GM18498 (cell line): ENCODE data around the gene SLC9A9.
A peak's percentile ranks its signal among the peaks of the same experiment; 100 is the strongest.
"Not testable (repeated sequence)": the region's sequence is repeated elsewhere in the genome, so short reads cannot be mapped to it uniquely, and the experiment has no call there.

Experiments
- ATAC-seq: cut with Tn5 transposase; IDR thresholded peaks from one replicate; pipeline ENCODE4 v1.9.1; 2021; ENCODE audit warnings: mild to moderate bottlenecking, moderate library complexity; ENCODE audit not compliant: unreplicated experiment

Gene SLC9A9

GRCh38 chr3:143307613-143308183, 540.6 kb downstream of the SLC9A9 start:
- no peak for ATAC-seq

DNA sequence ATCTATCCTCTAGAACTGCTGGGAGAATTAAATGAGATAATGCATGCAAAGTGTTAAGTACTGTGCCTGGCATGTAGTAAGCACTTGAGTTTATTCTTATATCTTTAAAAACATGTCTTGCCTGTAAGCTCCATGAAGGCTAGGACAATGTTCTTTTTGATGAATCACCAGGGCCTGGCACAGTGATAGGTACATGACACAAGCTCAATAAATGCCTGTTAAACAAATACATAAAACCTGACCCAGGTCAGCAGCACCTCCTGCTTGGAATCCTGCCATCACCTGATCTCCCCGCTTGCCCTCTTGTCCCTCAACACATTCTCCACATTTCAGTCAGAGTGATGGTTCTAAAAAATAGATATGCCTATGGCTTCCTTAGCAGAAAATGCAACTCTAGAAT, 541.9 kb downstream of the SLC9A9 start:
- ATAC-seq: no peak

DNA sequence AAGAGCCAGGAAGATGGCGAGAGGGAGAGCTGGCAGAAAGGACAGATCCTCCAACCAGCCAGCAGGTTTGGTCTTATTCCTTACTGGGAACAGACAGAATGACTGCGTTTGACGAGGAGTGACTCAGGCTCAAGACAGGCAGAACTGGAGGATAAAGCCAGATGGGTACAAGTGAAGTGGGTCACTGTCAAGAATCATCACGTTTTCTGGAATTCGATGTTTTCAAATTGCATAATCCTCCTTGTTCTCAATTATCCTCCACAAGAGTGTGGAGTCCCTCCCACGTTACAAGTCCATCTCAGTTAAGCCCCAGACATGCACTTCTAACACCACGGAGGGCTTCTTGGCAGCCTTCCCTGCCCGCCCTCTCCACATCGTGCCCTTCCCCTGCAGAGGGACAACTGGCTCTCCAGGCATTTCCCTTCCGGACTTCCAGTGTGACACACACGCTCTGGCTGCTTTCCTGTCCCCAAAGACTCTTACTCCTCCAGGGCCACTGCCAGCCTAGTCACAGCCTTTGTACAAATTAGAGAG, 545.6 kb downstream of the SLC9A9 start:
- ATAC-seq: no peak

DNA sequence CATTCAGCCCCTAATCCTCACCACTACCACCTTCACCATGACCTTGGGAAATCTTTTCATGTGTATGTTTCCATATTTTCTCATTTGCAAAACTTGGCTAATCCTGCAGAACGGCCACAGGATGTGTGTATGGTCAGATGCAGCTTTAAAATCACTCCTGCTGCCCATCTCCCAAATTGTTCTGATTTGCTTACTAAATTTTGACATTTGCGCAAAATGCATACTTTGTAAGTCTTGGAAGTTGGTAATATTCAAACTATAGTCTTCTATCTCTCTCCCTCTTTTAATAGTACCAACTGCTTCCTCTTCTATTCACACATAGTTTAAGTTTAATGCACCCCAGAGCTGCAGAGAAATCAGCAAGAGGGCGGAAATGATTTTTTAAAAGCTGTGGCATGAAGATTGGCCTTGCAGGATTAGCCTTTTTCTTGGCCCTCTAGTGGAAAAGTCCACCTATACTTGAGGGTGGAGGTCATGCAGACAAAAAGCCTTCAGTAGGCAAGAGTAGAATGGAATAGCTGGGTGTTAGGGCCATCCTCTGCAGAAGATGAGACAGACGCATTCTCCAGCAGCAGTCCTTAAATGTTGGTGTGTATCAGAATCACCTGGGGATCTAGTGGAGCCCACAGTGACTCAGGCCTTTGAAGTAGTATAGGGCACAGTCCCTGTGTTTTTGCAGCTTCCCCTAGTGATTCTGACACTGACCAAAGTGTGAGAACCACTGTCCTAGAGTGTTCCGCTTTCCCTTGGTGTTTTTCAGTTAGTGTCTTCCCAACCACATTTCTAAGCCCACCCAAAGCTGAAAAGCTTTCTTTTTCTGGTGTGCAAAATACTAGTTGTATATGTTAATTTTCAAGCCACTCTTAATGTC, 547.0 kb downstream of the SLC9A9 start:
- no peak for ATAC-seq

DNA sequence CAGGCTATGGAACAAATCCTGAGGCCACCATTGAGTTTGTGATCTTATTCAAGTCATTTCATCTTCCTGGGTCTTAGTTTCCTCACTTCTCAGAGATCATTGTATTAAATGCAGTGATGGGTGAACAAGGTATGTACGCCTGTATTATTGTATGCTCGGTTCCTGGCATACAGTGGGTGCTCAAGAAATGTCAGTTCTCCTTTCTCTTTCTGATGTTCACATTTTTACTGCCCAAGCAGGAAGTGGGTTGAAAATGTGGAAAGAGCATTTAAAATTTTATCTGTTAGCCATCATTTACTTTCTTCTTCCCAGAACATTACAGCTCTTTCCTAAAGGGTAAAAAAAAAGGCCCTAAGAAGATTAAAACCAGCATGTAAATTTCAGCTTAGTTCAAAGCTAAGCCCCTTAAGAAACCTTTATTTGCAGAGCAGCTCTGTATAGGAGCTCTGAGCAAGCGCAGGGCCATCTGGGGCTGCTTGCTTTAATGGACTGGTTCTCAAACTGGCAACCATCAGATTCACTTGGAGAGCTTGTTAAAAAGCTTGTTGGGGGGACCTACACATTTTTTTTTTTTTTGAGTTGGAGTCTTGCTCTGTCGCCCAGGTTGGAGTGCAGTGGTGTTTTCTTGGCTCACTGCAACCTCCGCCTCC, 549.3 kb downstream of the SLC9A9 start:
- peak; percentile 51 for ATAC-seq

DNA sequence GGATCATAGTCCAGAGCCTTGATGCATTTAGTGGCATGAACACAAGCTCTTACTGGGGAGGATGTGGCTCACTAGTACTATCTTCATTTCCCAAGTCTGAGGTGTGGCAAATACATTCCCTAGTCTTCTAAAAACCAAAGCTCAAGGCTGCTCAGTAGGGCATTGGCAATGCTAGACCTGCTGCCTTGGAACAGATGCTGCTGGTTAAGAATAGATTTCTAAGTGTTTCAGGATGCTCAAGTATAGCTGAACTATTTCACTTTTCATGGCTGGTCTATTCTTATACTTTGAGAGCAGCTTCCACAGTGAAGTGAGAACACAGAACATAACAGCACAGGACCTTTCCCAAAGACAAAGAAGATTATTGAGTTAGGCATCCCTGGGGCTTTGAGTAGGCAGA, 549.9 kb downstream of the SLC9A9 start:
- peak; percentile 49 for ATAC-seq

DNA sequence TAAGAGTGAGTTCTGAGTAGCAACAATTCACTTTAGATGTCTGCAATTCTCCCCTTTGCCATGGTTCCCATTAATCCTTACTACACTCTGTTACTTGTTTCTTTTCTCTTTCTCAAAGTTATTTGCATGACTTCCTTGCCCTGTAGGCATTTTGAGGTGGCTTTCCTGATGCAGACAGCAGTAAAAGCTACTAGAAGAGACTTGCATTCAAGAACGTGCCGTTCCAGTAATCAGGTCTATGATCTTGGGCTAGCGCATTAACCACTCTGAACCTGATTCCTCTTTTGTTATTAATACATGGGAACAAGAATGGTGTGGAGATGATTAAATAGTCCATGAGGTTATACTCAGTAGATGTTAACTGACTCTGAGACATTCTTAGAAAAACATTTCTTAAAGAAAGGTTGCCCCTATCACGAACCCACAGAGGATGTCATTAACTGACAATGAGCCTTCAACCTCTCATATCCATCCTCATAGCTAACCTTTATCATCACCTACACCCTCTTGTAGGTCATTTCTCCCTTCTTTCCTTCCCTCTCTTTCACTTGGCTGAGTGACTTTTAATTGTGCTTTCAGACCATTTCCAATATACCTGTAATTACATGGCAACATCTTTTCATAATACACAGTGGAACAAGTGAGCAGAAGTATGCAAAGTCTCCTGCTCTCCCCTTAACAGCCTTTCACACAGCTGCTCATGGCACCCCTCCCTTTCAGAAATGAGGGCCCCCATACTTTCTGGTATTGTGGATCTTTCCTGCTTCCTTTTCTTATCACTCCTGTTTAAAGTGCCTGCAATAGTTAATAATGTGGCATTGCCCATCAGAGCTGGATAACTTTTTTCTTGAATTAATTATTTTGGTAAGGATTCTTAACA, 552.8 kb downstream of the SLC9A9 start:
- ATAC-seq: no peak

DNA sequence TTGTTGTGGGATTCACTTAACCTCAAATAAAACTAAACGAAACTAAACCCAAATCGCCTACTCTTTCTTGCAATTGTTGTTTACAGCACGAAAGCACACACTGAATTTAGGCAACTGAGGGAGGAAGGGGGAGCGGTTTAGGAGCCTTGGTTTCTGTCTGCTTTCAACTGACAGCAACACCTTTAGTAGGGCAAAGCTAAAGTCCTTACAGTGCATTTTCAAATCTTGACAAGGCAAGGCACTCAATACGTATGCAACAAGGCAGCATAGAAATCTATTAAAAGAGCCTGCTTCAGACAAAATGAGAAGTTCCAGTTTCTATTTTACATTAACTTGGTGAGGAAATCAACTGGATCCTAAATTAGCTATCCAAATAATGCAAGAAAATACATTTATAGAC, 554.1 kb downstream of the SLC9A9 start:
- peak; percentile 44 for ATAC-seq

- no peak for ATAC-seq
Measured at GRCh38 chr3:143291836-143292447, 556.3 kb downstream of the SLC9A9 start.

- no peak for ATAC-seq
Measured at GRCh38 chr3:143288944-143289343, 559.3 kb downstream of the SLC9A9 start.

- no peak for ATAC-seq
Measured at GRCh38 chr3:143287403-143287802, 560.9 kb downstream of the SLC9A9 start.

DNA sequence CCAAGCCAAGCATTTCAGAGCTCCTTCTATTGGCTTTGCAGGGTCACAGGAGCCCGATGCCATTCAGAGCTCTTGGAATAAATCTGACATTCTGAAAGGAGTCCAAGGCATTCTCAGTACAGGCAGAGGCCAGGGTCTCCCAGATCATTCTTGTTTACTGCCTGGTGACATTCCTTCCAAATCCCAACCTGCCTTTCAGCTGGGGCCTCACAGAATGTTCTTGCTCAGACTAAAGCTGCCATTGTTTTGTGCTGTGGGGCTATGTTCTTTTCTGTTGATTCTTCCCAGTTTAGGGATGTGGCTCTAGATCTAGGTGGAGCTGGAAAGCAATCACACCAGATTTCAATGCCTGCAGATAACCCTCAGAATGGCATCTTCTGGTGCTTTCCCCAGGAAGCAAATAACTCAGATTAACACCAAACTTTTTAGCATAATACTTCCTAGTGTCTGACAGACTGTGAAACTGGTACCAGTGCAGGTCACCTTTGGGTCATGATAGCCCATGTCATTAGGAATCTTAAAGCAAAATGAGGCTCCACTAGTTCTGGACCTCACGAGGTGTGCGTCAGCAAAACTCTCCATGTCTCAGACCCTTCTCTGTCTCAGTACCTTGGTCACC, 561.8 kb downstream of the SLC9A9 start:
- ATAC-seq: no peak

DNA sequence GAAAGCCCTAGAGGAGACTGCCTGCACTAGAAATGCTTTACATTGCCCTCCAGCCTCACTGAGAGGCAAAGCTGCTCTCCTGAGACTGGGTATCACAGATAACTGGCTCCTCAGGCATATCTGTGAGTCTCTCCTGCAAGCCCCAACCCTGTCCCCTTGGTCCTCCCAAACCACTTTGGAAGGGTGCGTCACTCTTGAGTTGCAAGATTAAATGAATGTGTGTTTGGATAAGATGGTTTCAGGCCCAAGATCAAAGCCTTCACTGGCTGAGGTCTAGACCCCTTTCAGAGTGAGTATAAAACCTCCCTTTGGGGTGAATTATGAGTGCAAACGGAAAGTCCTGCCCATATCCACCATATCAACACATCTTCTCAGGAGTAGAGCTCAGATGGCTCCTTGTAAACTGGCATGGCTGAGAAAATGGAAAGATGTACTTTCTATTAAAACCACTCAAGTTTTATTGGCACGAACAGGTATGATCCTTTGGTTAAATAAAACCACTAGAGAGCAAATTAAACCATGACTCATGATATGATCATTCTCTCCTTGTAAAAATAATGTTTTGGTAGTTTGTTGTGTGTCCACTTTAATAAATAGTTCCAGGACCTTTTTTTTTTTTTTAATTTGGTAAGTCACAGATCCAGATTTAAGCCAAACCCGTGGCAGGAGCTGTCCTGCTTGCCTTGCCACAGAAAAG, 564.7 kb downstream of the SLC9A9 start:
- ATAC-seq: no peak

- ATAC-seq: no peak
Measured at GRCh38 chr3:143280984-143281383, 567.3 kb downstream of the SLC9A9 start.

GRCh38 chr3:143279567-143279966, 568.7 kb downstream of the SLC9A9 start:
- ATAC-seq: not testable (repeated sequence)

- ATAC-seq: no peak
Measured at GRCh38 chr3:143278721-143279120, 569.5 kb downstream of the SLC9A9 start.

DNA sequence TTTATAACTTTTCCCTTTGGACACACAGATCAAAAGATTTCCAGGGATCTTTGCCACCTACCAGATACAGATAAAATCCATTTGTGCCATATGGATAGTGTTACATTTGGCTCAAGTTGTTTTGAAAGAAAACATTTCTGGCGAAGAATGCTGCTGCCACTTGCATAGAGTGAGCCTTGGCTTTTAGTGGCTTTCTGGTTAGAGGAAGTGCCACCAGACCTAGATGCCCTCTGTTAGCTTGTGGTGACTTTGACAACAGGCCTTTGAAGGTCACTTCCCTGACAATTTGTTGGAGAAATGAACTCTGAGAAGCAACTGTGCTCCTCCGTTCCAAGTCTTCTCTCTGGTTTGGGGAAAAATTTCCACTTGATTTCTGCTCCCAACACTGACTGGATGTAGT, 570.7 kb downstream of the SLC9A9 start:
- no peak for ATAC-seq

- peak; percentile 75 for ATAC-seq
Measured at GRCh38 chr3:143276592-143276991, 571.7 kb downstream of the SLC9A9 start.

DNA sequence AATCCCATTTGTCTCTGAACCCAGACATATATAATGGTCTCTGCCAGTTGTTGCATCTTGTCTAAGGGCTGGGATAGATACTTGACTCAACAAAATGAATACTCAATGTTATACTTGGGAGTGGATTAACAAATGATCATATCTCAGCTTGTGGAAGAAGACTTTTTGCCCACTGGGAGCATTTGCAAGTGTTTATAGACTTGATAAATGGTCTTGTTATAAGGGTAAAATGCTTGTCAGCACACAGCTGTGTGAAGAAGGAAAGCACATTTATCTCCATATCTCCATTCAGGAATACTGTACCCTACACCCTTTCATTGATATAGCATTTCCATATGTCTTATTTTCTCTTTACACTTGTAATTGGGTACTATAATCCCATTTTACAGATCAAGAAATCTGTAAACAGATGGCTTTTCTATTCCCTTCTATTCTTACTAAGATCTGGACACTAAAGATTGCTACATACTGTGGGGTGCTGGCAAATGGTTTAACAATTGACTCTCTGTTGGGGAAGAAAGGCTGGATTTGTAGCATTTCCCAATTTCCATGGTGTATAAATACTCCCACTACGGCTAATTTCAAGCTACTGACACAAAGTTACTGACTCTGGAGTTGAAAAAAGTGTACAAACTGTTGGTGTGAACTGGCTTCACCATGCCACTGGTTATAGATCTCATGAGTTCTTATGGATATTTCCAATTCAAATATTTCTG, 574.1 kb downstream of the SLC9A9 start:
- no peak for ATAC-seq
